AG20443 (cell line): ENCODE measurements around the gene HMCN2.

Source experiments
- DNase-seq: peaks from one replicate; pipeline ENCODE4 v3.0.0; 2012; ENCODE audit warnings: low spot score, mixed read lengths

Gene HMCN2

GRCh38 chr9:130366888-130367550, 101.5 kb downstream of the HMCN2 start:
- DNase-seq = no peak

DNA sequence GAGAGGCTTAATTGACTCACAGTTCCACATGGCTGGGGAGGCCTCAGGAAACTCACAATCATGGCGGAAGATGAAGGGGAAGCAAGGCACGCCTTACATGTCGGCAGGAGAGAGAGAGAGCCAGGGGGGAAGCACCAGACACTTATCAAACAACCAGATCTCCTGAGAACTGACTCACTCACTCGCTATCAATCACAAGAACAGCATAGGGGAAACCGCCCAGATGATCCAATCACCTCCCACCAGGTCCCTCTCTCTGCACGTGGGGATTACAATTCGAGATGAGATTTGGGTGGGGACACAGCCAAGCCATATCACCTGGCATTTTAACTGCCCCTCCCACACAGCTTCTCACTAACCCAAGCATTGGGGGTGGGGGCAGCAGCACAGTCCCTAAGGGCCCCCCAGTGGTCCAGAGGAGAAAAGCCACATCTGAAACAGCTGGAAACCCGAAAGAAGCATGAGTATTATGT, 103.1 kb downstream of the HMCN2 start:
- DNase-seq = no peak

GRCh38 chr9:130370226-130370625, 104.7 kb downstream of the HMCN2 start:
- no peak for DNase-seq

DNA sequence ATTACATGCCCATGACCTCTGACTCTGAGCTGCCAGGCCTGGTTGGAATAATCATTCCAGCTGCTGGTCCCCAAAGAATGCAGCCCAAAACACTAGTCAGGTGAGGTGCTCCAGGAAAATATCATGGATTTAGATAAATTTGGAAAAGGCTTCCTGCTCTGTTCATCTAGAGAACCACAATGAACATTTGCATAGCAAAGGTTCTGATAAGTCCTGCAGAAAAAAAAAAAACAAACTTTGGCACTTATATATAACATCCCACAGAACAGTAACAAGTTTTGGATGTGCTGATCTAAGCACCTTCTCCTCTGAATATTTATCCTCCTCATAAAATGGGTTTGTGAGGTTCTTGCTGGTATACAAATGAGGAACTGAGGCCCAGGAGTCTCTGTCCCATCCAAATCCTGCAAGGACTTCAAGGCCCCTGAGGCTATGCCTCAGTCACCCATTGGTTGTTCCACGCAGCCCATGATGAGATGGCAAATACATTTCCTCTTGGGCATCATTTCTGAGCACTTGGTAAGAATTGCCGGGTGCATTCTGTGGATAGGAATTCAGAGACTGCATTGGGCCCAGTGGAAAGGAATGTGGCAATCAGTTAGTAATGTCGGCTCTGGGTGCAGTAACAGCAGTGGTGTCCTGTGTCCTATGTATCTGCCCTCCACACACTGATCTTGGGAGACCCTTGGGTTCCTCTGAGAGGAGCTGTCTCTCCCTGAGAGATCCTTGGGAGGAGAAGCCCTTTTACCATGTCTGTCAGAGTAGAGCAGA, 105.8 kb downstream of the HMCN2 start:
- peak; percentile 36 for DNase-seq

DNA sequence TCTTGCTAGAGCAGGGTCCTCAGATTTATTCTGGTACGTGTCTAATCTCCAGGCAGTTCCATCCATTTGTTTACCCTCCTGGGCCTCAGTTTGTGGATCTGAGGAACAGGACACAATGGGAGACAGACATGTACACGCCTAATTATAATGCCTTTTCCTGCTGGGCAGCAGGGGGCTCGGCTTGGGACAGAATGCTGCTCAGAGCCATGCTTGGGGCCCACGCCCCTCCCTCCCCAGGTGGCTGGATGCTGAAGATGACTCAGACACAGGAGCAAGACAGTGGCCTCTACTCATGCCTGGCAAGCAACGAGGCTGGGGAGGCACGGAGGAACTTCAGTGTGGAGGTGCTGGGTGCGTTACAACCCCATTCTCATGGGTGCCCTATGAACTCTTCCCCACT, 106.5 kb downstream of the HMCN2 start:
- DNase-seq = no peak

GRCh38 chr9:130373679-130374325, 108.2 kb downstream of the HMCN2 start:
- DNase-seq = no peak

- no peak for DNase-seq
Measured at GRCh38 chr9:130377612-130378011, 112.1 kb downstream of the HMCN2 start.

- no peak for DNase-seq
Measured at GRCh38 chr9:130378875-130379648, 113.5 kb downstream of the HMCN2 start.

DNA sequence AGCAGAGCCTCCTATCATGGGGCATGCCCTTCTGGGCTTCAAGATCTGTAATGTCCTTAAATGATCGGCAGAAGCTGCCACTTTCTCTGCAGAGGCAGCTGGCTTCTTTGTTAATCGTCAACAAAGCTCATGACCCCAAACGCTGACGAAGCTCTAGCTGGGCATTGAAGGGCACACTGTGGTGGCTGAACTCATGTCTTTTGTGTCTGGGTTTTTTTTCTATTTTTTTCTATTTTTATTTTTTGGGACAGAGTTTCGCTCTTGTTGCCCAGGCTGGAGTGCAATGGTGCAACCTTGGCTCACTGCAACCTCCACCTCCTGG, 114.0 kb downstream of the HMCN2 start:
- no peak for DNase-seq

- no peak for DNase-seq
Measured at GRCh38 chr9:130380920-130381469, 115.4 kb downstream of the HMCN2 start.

- DNase-seq = no peak
Measured at GRCh38 chr9:130381660-130382059, 116.1 kb downstream of the HMCN2 start.

GRCh38 chr9:130382096-130382495, 116.5 kb downstream of the HMCN2 start:
- DNase-seq = no peak

GRCh38 chr9:130382636-130383349, 117.2 kb downstream of the HMCN2 start:
- DNase-seq = no peak

- DNase-seq = no peak
Measured at GRCh38 chr9:130383350-130383715, 117.8 kb downstream of the HMCN2 start.

DNA sequence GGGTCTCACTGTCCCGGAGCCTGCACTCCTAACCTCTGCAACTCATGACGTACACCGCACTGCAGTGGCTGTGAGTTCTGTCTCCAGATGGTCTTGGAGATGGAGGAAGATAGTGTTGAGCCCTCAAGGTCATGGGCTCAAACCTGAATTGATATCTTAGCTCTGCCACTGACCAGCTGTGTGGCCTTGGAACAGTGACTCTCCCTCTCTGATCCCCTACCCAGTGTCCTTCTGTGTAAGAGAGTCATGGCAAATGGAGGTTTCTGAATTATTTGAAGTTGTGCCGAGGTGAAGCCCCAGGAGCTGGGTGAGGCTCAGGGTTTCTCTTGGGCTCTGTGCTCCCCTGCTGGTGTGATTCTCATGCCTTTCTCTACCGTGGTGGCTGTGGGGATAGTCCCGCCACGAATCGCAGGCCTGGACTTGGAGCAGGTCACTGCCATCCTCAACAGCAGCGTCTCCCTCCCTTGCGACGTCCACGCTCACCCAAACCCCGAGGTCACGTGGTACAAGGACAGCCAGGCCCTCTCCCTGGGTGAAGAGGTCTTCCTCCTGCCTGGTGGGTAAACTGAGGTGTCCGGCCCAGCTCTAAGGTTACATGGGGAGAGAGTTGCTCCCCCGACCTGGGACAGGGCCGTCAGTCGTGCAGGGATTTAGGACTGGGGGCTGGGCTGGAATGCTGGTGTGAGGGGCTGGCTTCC, 118.6 kb downstream of the HMCN2 start:
- no peak for DNase-seq

GRCh38 chr9:130385257-130385656, 119.7 kb downstream of the HMCN2 start:
- no peak for DNase-seq

DNA sequence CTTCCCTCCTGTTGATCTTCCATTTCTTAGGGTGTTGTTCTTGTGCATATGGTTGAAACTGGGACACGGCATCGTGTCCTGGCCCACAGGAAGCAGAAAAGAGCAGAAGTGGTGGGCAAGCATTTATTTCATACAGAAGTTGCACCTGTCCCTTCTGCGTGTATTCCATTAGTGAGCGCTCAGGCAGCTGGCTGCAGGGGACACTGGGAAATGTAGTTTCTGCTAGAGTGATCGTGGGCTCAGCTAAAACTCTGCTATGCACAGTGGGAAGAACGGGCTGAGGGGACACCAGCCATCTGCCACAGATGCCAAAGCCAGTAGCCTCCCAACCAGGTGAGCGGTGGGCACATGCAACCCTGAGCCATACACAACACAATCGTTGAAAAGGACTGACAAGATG, 121.8 kb downstream of the HMCN2 start:
- no peak for DNase-seq

DNA sequence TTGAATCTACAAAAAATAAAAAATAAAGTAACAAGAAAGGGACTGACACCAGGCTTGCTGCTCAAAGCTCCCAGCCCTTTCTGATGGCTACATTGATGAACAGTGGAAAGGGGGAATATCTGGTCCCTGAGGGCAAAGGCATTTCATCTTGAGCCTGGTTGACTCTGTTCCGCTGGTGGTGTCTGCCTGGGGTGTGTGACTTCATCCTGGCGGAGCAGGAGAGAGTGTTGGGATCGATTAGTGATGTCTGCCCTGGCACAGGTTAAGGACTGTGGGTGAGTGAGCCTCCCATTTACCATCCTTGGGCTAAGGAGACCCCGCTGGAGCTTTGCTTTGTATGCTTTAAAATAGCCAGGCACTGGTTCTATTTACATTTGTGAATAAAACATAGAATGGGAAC, 122.3 kb downstream of the HMCN2 start:
- DNase-seq = no peak

DNA sequence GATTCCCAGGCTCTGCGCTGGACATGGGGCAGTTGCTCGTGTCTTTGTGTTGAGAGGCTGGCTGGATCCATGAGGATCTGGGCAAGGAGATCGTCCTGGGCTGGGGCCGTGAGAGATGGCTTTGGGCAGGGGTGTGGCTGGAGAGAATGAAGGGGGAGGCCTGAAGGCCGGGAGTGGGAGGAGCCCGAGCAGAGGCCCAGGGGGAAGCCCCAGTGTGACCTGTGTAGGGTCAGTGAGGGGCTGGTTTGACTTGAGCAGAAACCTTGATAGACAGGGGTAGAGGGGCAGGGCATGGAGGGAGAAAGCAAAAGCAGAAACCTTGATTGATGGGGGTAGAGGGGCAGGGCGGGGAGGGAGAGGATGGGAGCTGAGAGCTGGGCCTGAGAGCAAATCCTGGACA, 124.8 kb downstream of the HMCN2 start:
- no peak for DNase-seq

GRCh38 chr9:130390986-130391385, 125.4 kb downstream of the HMCN2 start:
- no peak for DNase-seq

DNA sequence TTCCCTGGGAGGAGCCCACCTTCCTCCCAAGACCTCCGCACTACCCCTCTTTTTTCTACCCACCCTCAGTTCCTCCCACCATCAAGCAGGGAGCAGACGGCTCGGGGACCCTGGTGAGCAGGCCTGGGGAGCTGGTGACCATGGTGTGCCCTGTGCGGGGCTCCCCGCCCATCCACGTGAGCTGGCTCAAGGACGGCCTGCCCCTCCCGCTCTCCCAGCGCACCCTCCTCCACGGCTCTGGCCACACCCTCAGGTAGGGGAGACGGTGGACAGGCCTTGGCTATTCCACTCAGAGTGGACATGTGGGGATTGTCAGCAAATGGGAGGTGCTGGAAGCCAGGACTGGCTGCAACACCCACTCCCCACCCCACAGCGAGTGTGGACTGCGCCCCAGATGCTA, 126.3 kb downstream of the HMCN2 start:
- DNase-seq = no peak
